HG03342 (cell line): ENCODE data around the gene IQSEC3.
"Not testable (repeated sequence)": the region's sequence is repeated elsewhere in the genome, so short reads cannot be mapped to it uniquely, and the experiment has no call there.

Experiments used
- ATAC-seq: cut with Tn5 transposase; IDR thresholded peaks from one replicate; pipeline ENCODE4 v1.9.1; 2021; ENCODE audit warnings: mild to moderate bottlenecking, moderate library complexity; ENCODE audit not compliant: unreplicated experiment

The IQSEC3 gene

DNA sequence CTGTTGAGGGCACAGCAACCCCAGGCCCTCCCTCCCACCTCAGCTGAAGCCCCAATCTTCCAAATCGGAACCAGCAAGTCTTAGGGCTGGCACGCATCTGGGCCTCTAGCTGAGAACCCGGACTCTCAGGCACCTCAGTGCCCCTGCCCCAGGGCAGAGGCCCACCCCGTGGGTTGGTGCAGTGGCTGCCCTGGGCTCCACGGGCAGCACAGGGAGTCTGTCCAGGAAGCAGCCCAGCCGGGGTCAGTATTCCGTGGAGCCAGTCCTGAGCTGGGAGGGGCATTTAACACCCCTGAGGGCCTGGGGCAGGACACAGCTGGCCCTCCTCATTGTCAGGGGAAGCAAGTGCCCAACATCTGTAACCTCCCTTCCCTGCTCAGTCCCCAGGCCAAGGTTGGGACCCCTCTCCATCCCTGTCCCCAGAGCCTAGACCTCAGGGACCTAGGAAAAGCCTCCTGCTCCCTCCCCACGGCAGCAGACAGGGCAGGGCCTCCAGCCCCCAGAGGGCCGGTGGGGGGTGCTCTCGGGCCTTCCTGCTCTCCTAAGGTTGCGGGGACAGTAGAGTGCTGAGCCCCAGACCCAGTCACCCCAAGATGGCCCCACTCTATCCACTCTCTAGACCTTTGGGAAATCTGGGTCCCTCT lies 110.9 kb downstream of the IQSEC3 start:
- ATAC-seq, result no peak

DNA sequence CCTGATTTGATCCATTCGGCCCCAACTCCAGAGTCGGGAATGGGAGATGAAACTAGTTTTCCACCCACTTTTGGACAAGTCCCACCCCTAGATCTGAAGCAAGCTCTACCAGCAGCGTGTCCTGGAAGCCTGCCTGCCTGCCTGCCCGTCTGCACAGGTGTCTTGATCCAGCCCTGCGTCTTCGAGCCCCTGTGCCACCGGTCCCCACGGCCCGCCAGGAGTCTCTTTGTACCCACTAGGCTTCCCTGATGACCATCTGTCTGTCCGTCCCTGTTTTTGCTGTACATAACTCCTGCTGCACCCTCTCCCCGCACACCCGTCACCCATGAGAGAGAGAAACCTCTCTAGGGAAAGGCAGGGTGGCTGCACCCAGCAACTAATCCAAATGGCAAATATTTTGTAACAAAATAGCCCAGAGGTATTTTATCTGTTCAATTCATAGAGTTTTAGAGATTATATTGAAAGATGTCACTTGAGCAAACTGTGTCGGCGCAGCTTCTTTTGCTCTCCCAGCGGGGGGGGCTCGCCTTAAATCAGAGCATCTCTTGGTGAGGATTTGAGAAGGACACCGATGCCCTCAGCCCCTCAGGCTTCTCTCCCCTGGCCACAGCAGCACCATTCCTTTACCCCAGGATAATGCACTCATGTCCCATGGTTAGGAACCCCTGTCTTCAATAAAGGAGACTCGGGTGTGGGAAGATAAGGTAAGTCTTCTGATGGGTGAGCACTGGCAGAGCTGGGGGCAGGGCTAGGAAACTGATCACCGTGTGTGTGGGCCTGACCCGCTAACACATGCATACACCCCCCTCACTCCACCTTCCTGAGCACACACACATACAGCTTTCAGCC lies 111.6 kb downstream of the IQSEC3 start:
- no peak for ATAC-seq

GRCh38 chr12:178829-179109 lies 112.2 kb downstream of the IQSEC3 start:
- ATAC-seq, result no peak

DNA sequence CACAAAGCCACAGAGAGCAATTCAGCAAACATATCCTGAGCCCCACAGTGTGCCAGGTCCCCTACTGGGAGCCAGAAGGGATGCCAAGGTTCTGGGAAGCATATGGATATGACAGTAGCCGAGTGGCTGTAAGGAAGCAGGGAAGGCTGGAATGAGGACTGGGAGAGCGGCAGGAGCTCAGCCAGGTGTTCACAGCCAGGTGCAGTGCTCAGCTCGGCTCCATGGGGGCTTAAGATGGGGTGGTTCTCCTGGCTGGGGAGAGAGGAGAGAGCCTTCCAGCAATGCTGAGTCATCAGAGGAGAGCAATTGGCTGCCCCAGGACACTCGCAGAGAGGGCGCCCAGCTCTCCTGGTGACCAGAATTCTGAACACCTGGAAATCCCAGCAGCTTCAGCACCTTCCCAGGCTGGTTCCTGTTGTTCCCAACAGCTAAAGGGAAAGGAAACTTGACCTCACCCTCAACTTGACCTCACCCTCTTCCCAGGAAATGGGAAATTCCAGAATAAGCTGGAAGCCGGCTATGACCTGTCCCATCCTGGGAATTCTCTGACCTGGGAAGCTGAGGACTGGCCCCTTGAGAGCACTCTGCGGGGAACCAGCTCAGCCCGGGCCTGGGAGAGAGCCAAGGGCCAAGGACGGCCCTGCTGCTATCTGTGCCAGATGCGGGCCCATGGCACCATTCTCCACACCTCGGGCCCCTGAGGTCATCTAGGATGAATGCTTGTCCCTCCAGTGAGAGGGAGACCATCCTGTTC lies 112.7 kb downstream of the IQSEC3 start:
- no peak for ATAC-seq

- no peak for ATAC-seq
Measured at GRCh38 chr12:179885-180284, 113.3 kb downstream of the IQSEC3 start.

DNA sequence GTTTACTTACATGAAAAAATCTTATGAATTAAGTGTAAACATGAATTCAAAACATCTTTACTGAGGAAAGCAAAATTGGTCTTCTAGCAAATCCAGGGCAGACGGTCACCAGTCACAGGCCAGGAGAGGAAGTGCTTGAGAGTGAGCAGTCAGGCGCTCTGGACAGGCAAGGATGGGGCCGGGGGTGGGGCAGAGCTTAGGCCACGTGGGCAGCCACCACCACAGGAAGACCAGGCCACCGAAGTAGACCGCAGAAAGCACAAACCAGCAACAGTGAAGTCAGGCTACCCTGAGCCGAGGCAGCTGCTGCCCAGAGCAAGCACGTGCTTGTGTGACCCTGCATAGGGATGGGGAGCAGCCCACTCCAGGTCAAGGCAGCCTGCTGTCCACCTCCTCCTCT lies 113.9 kb downstream of the IQSEC3 start:
- ATAC-seq, result no peak

DNA sequence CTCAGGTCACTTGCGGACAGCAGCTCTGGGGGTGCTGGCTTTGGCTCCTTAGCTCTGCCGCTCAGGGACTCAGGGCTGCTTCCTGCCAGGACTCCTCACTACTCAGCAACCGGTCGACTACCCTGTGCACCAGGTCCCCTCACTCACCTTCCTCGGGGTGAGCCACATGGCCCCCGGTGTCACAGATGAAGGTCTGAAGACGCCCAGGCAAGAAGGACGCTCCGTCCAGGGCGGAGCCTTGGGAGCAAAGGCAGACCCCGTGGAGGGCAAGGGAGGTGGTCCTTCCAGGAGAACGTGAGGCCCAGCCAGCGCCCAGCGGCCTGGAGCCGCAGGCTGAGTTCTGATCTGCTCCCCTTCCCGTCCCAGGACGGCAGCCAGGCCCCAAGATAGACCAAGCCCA lies 115.4 kb downstream of the IQSEC3 start:
- no peak for ATAC-seq

- no peak for ATAC-seq
Measured at GRCh38 chr12:182381-182892, 115.9 kb downstream of the IQSEC3 start.

DNA sequence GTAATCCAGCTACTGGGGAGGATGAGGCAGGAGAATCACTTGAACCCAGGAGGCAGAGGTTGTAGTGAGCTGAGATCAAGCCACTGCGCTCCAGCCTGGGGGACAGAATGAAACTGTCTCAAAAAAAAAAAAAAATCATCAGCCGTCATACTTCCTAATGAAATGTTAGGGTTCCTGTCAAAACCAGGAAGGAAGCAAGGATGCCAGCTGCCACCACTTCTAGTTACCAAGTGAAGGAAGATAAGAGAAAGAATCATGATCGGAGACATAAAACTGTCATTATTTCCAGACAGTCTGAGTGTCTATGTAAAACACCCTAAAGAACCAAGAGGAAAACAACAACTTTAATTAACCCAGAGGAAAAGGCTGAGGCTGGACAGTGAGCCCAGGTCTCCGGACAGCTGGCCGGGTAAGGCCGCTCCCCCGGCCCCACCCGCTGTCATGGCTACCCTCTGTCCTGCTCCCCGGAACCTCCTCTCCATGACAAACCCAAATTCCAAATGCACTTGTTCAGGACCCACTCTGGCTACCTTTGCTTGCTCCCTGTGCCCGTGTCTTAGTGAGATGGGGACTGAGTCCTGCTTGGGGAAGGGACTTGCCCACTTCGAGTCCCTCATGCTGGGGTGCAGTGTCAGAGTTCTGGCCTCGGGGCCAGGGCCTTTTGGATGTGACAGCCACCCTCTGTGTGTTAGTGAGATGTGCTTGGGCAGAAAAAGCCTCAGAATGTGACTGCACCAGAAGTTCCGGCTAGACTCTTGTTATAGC lies 118.4 kb downstream of the IQSEC3 start:
- ATAC-seq, result no peak

DNA sequence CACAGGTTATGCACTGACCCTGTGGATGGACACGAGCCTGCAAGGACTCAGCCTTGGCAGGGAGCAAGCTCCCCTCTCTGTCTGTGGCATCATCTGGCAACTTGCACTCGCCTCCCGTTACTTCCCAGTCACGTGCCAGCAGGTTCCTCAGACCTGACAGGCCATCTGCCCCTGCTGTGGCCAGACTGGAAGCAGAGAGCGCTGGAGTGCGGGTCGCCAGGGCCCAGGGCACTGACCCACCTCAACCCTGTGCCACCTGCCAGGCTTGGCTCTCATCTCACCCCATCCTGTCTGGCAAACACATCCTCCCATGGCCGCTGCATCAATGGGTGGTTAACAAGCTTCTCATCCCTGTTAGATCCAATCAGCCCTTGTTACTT lies 119.0 kb downstream of the IQSEC3 start:
- no peak for ATAC-seq

GRCh38 chr12:186006-186625 lies 119.5 kb downstream of the IQSEC3 start:
- no peak for ATAC-seq

DNA sequence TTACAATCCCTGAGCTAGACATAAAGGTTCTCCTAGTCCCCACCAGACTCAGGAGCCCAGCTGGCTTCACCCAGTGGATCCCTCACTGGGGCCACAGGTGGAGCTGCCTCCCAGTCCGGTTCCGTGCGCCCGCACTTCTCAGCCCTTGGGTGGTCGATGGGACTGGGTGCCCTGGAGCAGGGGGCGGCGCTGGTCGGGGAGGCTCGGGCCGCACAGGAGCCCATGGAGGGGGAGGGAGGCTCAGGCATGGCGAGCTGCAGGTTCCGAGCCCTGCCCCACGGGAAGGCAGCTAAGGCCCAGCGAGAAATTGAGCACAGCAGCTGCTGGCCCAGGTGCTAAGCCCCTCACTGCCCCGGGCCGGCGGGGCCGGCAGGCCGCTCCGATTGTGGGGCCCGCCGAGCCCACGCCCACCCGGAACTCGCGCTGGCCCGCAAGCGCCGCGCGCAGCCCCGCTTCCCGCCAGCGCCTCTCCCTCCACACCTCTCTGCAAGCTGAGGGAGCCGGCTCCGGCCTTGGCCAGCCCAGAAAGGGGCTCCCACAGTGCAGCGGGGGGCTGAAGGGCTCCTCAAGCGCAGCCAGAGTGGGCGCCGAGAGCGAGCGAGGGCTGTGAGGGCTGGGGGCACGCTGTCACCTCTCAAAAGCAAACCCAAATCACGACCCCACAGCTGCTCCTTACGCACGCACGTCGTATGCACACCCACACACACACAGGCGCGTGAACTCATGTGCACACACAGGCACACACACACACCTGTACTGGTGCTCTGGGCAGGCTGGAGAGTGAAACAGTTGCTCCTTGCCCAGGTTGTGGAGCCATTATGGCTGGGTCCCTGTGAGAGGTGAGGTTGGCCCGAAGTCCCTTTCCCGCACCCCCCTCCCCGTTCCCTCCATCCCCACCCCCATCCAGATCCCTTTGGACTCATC lies 121.7 kb downstream of the IQSEC3 start:
- not testable (repeated sequence) for ATAC-seq

DNA sequence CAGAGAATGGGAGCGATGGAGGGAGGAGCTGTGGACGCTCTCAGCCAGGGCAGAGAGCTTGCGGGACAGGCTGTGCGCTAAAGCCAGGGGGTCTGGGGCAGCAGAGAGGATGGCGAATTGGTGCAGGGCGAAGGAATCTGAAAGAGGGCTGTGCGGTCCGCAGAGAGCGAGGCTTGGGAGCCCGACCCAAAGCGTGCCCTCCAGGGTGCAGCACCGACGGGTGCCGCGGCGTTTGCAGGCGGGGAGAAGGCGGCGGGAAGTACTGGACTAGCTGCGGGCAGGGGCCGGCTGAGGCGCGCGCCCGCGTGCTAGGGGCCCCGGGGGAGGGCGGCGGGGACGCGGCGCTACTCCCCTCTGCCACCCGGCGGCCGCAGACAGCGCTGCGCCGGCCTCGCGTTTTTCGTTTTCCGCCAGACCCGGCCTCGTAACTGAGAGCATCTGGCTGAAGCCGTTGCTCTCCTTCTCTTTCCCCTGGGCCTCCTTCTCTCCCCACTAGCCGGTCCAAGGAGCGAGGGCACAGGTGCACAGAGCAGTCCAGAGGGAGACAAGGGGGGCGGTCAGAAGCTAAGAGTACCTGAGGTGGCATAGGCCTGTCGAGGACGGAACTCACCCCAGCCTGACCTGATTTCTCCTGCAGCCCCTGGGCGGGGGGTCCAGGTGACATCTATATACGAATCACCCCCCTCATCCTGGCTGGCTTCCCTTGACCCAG lies 122.5 kb downstream of the IQSEC3 start:
- ATAC-seq, result peak; percentile 51

DNA sequence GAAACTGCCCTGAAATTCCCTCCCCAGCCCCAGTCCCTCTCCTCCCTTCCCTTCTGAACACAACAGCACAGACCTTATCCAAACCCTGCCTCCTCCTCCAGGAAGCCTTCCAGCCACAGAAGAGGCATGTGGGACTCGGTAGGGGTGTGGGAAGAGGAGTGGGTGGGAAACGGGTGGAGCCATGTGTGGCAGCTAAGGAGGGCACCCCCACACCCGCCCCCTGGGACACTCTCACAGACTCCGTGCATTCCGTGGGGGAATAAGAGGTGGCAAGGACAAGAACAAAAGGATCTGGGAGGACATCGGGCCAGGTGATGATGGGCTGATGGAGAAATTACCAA lies 123.0 kb downstream of the IQSEC3 start:
- ATAC-seq, result no peak

GRCh38 chr12:190881-191280 lies 124.3 kb downstream of the IQSEC3 start:
- no peak for ATAC-seq

DNA sequence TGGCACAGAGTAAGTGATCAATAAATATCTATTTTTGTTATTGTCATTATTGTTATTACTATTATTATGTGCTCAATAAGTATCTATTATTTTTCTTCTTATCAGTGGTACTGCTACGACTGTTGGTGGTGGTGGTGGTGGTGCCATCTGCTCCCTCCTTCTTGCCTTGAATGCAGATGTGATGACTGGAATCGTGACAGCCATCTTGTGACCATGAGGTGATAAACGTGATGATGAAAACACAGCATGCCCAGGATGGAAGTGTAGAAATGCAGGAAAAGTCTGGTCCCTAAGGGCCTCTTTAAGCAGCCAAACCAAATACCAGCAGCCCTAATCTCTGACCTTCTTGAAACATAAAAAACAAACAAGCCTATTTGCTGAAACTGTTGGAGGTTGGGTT lies 125.0 kb downstream of the IQSEC3 start:
- ATAC-seq, result no peak

GRCh38 chr12:193261-193660 lies 126.7 kb downstream of the IQSEC3 start:
- ATAC-seq, result no peak

- no peak for ATAC-seq
Measured at GRCh38 chr12:194276-194675, 127.7 kb downstream of the IQSEC3 start.

DNA sequence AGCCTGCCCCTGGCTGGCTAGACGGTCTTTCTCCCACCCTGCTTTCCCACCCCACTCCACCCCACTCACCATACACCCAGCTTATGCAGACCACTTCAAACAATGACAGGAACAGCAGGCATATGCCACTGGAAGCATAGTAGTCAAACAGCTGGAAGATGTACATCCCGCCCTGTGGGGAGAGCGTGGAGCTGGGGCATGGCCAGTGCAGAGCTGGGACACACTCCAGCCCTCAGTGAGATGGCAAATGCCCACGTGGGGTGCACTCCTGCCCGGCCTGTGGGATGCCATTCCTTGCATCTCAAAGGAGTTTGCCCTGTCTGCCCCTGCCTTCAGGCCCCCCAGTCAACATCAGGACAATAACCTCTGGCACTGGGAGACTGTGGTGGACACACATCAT lies 128.6 kb downstream of the IQSEC3 start:
- ATAC-seq, result no peak
